Retinal pigment epithelial cell (primary cell): ENCODE measurements around the gene PRKCB.

Experiments
- DNase-seq: peaks from one replicate; pipeline ENCODE4 v3.0.0-alpha.2; 2010; ENCODE audit warnings: low read depth
- H3K4me3 ChIP-seq: 2 replicates; pipeline ENCODE4 v1.5.1; 2011; ENCODE audit warnings: mild to moderate bottlenecking, low read length, control low read depth, moderate library complexity
- CTCF ChIP-seq: conservative IDR thresholded peaks from 2 replicates; pipeline ENCODE4 v1.5.1; 2011; ENCODE audit warnings: low read depth, low read length, control low read depth, inconsistent platforms

Gene PRKCB

GRCh38 chr16:23964136-23964535, 128.4 kb downstream of the PRKCB start:
- DNase-seq = no peak
- TF ChIP-seq CTCF = no peak
- H3K4me3 ChIP-seq = no peak overlapping the region

- DNase-seq = no peak
- TF ChIP-seq CTCF = no peak
These were observed 129.5 kb downstream of the PRKCB start for GRCh38 chr16:23965137-23965733.

GRCh38 chr16:23966597-23967394, 131.0 kb downstream of the PRKCB start:
- no peak overlapping the region for H3K4me3 ChIP-seq
- DNase-seq = no peak
- TF ChIP-seq CTCF = no peak

More at GRCh38 chr16:23965137-23965733, 129.5 kb downstream of the PRKCB start:
- H3K4me3 ChIP-seq = no peak overlapping the region

GRCh38 chr16:23967775-23968174, 132.0 kb downstream of the PRKCB start:
- no peak for TF ChIP-seq CTCF
- no peak overlapping the region for H3K4me3 ChIP-seq
- DNase-seq = no peak

GRCh38 chr16:23968176-23968575, 132.4 kb downstream of the PRKCB start:
- TF ChIP-seq CTCF = no peak
- DNase-seq = no peak
- no peak overlapping the region for H3K4me3 ChIP-seq

- TF ChIP-seq CTCF = no peak
- DNase-seq = no peak
- H3K4me3 ChIP-seq = no peak overlapping the region
These were observed 133.9 kb downstream of the PRKCB start for GRCh38 chr16:23969468-23970297.
